IPS-NIHi7 (cell line): Measurements from ENCODE around the gene UGDH.

Experiments used
- DNase-seq: peaks from one replicate; pipeline ENCODE4 v3.0.0; 2012; ENCODE audit warnings: mixed read lengths; ENCODE audit errors: extremely low spot score

Gene UGDH

GRCh38 chr4:39452860-39453587 is 74.2 kb downstream of the UGDH start:
- DNase-seq = no peak

- no peak for DNase-seq
These were observed 74.9 kb downstream of the UGDH start for GRCh38 chr4:39452153-39452859.

- DNase-seq = no peak
These were observed 75.7 kb downstream of the UGDH start for GRCh38 chr4:39451423-39452023.

GRCh38 chr4:39450618-39451017 is 76.6 kb downstream of the UGDH start:
- DNase-seq = no peak
